Inferior parietal cortex (tissue), 1 donor: ENCODE measurements around the gene PLD4.
"Not testable (repeated sequence)": the region's sequence is repeated elsewhere in the genome, so short reads cannot be mapped to it uniquely, and the experiment has no call there.

Experiments used
- DNase-seq: peaks from one replicate; pipeline ENCODE4 v3.0.0-alpha.2; 2016; ENCODE audit errors: extremely low spot score

Gene PLD4

GRCh38 chr14:104940526-104941150, 16.0 kb downstream of the PLD4 start:
- DNase-seq: no peak

- no peak for DNase-seq
Measured at GRCh38 chr14:104941508-104942365, 17.1 kb downstream of the PLD4 start.

DNA sequence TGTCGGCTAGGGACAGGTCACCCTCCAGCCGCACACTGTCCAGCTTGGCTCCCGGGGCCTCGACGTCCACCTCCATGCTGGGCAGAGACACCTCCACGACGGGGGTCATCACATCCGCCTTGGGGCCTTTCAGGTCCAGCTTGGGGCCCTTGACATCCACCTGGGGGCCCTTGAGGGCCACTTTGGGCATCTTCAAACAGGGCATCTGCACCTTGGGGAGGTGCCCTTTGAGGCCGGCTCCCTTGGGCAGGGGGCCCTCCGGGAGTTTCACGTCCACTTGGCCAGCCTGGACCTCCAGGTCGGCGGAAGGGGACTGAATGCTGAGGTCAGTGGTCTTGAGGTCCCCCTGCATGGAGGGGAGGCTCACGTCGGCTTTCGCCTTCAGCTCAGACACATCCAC, 17.9 kb downstream of the PLD4 start:
- DNase-seq: no peak

GRCh38 chr14:104943216-104944015, 18.7 kb downstream of the PLD4 start:
- not testable (repeated sequence) for DNase-seq

DNA sequence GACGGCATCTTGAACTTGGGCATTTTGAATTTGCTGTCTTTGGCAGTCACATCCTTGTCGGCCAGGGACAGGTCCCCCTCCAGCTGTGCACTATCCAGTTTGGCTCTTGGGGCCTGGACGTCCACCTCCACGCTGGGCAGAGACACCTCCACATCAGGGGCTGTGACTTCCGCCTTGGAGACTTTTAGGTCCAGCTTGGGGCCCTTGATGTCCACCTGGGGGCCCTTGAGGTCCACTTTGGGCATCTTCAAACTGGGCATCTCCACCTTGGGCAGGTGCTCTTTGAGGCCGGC, 19.3 kb downstream of the PLD4 start:
- not testable (repeated sequence) for DNase-seq

DNA sequence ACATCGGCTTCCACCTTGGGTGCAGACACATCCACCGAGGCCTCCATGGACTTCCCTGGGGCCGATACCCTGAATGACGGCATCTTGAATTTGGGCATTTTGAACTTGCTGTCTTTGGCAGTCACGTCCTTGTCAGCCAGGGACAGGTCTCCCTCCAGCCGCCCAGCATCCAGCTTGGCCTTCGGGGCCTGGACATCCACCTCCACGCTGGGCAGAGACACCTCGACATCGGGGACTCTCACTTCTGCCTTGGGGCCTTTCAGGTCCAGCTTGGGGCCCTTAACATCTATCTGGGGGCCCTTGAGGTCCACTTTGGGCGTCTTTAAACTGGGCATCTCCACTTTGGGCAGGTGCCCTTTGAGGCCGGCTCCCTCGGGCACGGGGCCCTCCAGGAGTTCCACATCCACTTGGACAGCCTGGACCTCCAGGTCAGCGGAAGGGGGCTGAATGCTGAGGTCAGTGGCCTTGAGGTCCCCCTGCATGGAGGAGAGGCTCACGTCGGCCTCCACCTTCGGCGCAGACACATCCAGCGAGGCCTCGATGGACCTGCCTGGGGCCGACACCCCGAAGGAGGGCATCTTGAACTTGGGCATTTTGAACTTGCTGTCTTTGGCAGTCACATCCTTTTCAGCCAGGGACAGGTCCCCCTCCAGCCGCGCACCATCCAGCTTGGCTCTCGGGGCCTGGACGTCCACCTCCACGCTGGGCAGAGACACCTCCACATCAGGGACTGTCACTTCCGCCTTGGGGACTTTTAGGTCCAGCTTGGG, 19.9 kb downstream of the PLD4 start:
- not testable (repeated sequence) for DNase-seq

GRCh38 chr14:104945266-104945665, 20.6 kb downstream of the PLD4 start:
- not testable (repeated sequence) for DNase-seq

DNA sequence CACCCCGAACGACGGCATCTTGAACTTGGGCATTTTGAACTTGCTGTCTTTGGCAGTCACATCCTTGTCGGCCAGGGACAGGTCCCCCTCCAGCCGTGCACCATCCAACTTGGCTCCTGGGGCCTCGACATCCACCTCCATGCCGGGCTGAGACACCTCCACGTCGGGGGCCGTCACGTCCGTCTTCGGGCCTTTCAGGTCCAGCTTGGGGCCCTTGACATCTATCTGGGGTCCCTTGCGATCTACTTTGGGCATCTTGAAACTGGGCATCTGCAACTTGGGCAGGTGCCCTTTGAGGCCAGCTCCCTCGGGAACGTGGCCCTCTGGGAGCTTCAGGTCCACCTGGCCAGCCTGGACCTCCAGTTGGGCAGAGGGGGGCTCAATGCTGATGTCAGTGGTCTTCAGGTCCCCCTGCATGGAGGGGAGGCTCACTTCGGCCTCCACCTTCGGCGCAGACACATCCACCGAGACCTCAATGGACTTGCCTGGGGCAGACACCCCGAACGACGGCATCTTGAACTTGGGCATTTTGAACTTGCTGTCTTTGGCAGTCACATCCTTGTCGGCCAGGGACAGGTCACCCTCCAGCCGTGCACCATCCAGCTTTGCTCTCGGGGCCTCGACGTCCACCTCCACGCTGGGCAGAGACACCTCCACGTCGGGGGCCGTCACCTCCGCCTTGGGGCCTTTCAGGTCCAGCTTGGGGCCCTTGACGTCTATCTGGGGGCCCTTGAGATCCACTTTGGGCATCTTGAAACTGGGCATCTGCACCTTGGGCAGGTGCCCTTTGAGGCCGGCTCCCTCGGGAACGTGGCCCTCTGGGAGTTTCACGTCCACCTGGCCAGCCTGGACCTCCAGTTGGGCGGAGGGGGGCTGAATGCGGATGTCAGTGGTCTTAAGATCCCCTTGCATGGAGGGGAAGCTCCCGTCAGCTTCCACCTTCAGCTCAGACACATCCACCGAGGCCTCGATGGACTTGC, 21.6 kb downstream of the PLD4 start:
- not testable (repeated sequence) for DNase-seq

DNA sequence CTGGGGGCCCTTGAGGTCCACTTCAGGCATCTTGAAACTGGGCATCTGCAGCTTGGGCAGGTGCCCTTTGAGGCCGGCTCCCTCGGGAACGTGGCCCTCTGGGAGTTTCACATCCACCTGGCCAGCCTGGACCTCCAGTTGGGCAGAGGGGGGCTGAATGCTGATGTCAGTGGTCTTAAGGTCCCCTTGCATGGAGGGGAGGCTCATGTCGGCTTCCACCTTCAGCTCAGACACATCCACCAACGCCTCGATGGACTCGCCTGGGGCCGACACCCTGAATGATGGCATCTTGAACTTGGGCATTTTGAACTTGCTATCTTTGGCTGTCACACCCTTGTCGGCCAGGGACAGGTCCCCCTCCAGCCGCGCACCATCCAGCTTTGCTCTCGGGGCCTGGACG, 22.5 kb downstream of the PLD4 start:
- not testable (repeated sequence) for DNase-seq

- not testable (repeated sequence) for DNase-seq
Measured at GRCh38 chr14:104947881-104948735, 23.4 kb downstream of the PLD4 start.

DNA sequence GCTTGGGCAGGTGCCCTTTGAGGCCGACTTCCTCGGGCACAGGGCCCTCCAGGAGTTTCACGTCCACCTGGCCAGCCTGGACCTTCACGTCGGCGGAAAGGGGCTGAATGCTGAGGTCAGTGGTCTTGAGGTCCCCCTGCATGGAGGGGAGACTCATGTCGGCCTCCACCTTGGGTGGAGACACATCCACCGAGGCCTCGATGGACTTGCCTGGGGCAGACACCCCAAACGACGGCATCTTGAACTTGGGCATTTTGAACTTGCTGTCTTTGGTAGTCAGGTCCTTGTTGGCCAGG, 24.0 kb downstream of the PLD4 start:
- DNase-seq: no peak

- not testable (repeated sequence) for DNase-seq
Measured at GRCh38 chr14:104949406-104949955, 24.8 kb downstream of the PLD4 start.

- no peak for DNase-seq
Measured at GRCh38 chr14:104950021-104950420, 25.3 kb downstream of the PLD4 start.

GRCh38 chr14:104950701-104951100, 26.0 kb downstream of the PLD4 start:
- DNase-seq: not testable (repeated sequence)

- not testable (repeated sequence) for DNase-seq
Measured at GRCh38 chr14:104951863-104952657, 27.4 kb downstream of the PLD4 start.

GRCh38 chr14:104953097-104953496, 28.4 kb downstream of the PLD4 start:
- DNase-seq: no peak

GRCh38 chr14:104953896-104954656, 29.4 kb downstream of the PLD4 start:
- DNase-seq: no peak
